ENCODE measurements around the gene HDDC3. TPM values are rescaled to one million over a fixed set of nuclear protein-coding genes. Genes with fewer than 3 reads are reported as not detected.

The HDDC3 gene
- total RNA-seq, 1 donor, result 26.9 TPM

GRCh38 chr15:90954712-90955623 lies 22.6 kb upstream of the HDDC3 start, which contains the start of gene RCCD1:
RCCD1 (plus strand) TSS chr15:90954884; CDS start chr15:90956735, 1,851 bp downstream.
- peak; percentile 69 to 95 (median 91) for DNase-seq (ENCODE audit: low read depth in 2 of 3, low spot score in 2 of 3)

- DNase-seq (ENCODE audit: low read depth in 2 of 3, low spot score in 2 of 3), result no peak
These were observed 21.8 kb upstream of the HDDC3 start for GRCh38 chr15:90953947-90954711.

- DNase-seq (ENCODE audit: low read depth in 2 of 3, low spot score in 2 of 3), result no peak
These were observed 20.7 kb upstream of the HDDC3 start for GRCh38 chr15:90952901-90953677.

- no peak for DNase-seq (ENCODE audit: low read depth in 2 of 3, low spot score in 2 of 3)
These were observed 18.3 kb upstream of the HDDC3 start for GRCh38 chr15:90950676-90951075.

- DNase-seq (ENCODE audit: low read depth in 2 of 3, low spot score in 2 of 3), result no peak
These were observed 17.8 kb upstream of the HDDC3 start for GRCh38 chr15:90949979-90950675.

GRCh38 chr15:90948506-90948905 lies 16.2 kb upstream of the HDDC3 start:
- DNase-seq (ENCODE audit: low read depth in 2 of 3, low spot score in 2 of 3), result no peak

- no peak for DNase-seq (ENCODE audit: low read depth in 2 of 3, low spot score in 2 of 3)
These were observed 15.4 kb upstream of the HDDC3 start for GRCh38 chr15:90947577-90948357.

GRCh38 chr15:90946941-90947576 lies 14.7 kb upstream of the HDDC3 start:
- DNase-seq (ENCODE audit: low read depth in 2 of 3, low spot score in 2 of 3), result no peak

- DNase-seq (ENCODE audit: low read depth in 2 of 3, low spot score in 2 of 3), result no peak
These were observed 14.2 kb upstream of the HDDC3 start for GRCh38 chr15:90946538-90946937.

GRCh38 chr15:90945091-90945490 lies 12.7 kb upstream of the HDDC3 start:
- no peak for DNase-seq (ENCODE audit: low read depth in 2 of 3, low spot score in 2 of 3)

- DNase-seq (ENCODE audit: low read depth in 2 of 3, low spot score in 2 of 3), result no peak
These were observed 10.2 kb upstream of the HDDC3 start for GRCh38 chr15:90942354-90943120.

GRCh38 chr15:90941038-90941437 lies 8.7 kb upstream of the HDDC3 start:
- no peak for DNase-seq (ENCODE audit: low read depth in 2 of 3, low spot score in 2 of 3)

GRCh38 chr15:90939756-90940155 lies 7.4 kb upstream of the HDDC3 start:
- no peak for DNase-seq (ENCODE audit: low read depth in 2 of 3, low spot score in 2 of 3)

GRCh38 chr15:90938261-90938660 lies 5.9 kb upstream of the HDDC3 start:
- DNase-seq (ENCODE audit: low read depth in 2 of 3, low spot score in 2 of 3), result no peak

GRCh38 chr15:90936823-90937222 lies 4.5 kb upstream of the HDDC3 start:
- DNase-seq (ENCODE audit: low read depth in 2 of 3, low spot score in 2 of 3), result no peak

GRCh38 chr15:90934949-90935751 lies 2.8 kb upstream of the HDDC3 start, which contains the start of gene UNC45A:
UNC45A (plus strand) TSS chr15:90935285; CDS start chr15:90935325, 40 bp downstream.
- peak; percentile 86 to 94 (median 87) for DNase-seq (ENCODE audit: low read depth in 2 of 3, low spot score in 2 of 3)

GRCh38 chr15:90934256-90934948 lies 2.1 kb upstream of the HDDC3 start:
- DNase-seq (ENCODE audit: low read depth in 2 of 3, low spot score in 2 of 3), result peak; percentile 60 to 87 (median 84)
